GM12878 (cell line): Measurements from ENCODE around the gene LRRC52. TPM values are rescaled to one million over a fixed set of nuclear protein-coding genes. Genes with fewer than 3 reads are reported as not detected.

ENCODE experiments used
- ATAC-seq: fragments of 200-7000 bp; cut with Tn5 transposase; 3 replicates; pipeline ENCODE4 v1.9.1; 2020; ENCODE audit warnings: mild to moderate bottlenecking, moderate library complexity
- BruUV-seq: library from RNA; stranded (reverse); fragments of 400-500 nt; replicated peaks from 2 replicates; lab custom pipeline; 2021; lab: Mats Ljungman, UMichigan
- CTCF ChIA-PET: fragments of 300-600 bp; sonication (Branson Sonifier 250); formaldehyde crosslinking; extraction: SDS; loops from one replicate; lab custom pipeline; 2021; ENCODE audit warnings: inconsistent platforms; lab: Yijun Ruan, JAX
- POLR2A ChIA-PET: fragments of 350-600 bp; formaldehyde crosslinking; extraction: SDS; loops from one replicate; lab custom pipeline; 2021; ENCODE audit warnings: inconsistent platforms; lab: Charles Lee
- RAD21 ChIA-PET: fragments of 300-600 bp; sonication (Branson Sonifier 250); formaldehyde crosslinking; loops from one replicate; lab custom pipeline; 2023; ENCODE audit warnings: antibody characterized with exemption; ENCODE audit not compliant: unreplicated experiment; lab: Charles Lee
- SMC1A ChIA-PET: fragments of 300-600 bp; sonication (Branson Sonifier 250); formaldehyde crosslinking; loops from one replicate; lab custom pipeline; 2023; ENCODE audit not compliant: unreplicated experiment, uncharacterized antibody; lab: Charles Lee
- DNase-seq: peaks from one replicate; pipeline ENCODE4 v3.0.0-alpha.2; 2011; ENCODE audit warnings: low read depth, low spot score
- FAIRE-seq: peaks from 3 replicates; lab custom pipeline; 2011; peaks lifted over from hg19 to GRCh38; lab: Jason Lieb, UNC
- H2AFZ ChIP-seq: 2 replicates; pipeline ENCODE4 v1.6.0; 2011; ENCODE audit warnings: low read depth, low read length, control low read depth; ENCODE audit not compliant: control insufficient read depth
- H3K27ac ChIP-seq: 2 replicates; pipeline ENCODE4 v1.5.1; 2011; ENCODE audit warnings: control low read depth; ENCODE audit not compliant: control insufficient read depth, insufficient read depth
- H3K27me3 ChIP-seq, 2 experiments: replicated peaks in 1 of 2; 2 replicates each; pipeline versions ENCODE4 v1.6.0 to v1.6.1; 2011; ENCODE audit warnings: low read length in 1 of 2; ENCODE audit not compliant: control insufficient read depth in 2 of 2, insufficient read depth in 2 of 2
- H3K36me3 ChIP-seq, 2 experiments: 2 replicates each; pipeline ENCODE4 v1.5.1; 2011; ENCODE audit warnings: low read length in 1 of 2; ENCODE audit not compliant: control insufficient read depth in 2 of 2, insufficient read depth in 2 of 2
- H3K4me1 ChIP-seq: 2 replicates; pipeline ENCODE4 v1.6.1; 2011; ENCODE audit warnings: mild to moderate bottlenecking, low read length, moderate library complexity, mixed read lengths; ENCODE audit not compliant: control insufficient read depth, insufficient read depth
- H3K4me2 ChIP-seq: 2 replicates; pipeline ENCODE4 v1.6.0; 2011; ENCODE audit warnings: control low read depth; ENCODE audit not compliant: control insufficient read depth, insufficient read depth
- H3K4me3 ChIP-seq: fragments of 200-600 bp; sonication (generic); 2 replicates; pipeline ENCODE4 v1.5.1; 2016
- H3K79me2 ChIP-seq: 2 replicates; pipeline ENCODE4 v1.6.0; 2011; ENCODE audit warnings: low read length; ENCODE audit not compliant: control insufficient read depth, insufficient read depth
- H3K9ac ChIP-seq: 2 replicates; pipeline ENCODE4 v1.8.0; 2011; ENCODE audit warnings: low read length, control low read depth, mixed read lengths; ENCODE audit not compliant: control insufficient read depth, insufficient read depth
- H3K9me3 ChIP-seq: replicated peaks from 3 replicates; pipeline ENCODE4 v1.5.1; 2011; ENCODE audit warnings: mild to moderate bottlenecking, low read length; ENCODE audit not compliant: control insufficient read depth, insufficient read depth
- H4K20me1 ChIP-seq: 2 replicates; pipeline ENCODE4 v1.6.0; 2011; ENCODE audit not compliant: control insufficient read depth, insufficient read depth
- CTCF ChIP-seq, 3 experiments: IDR thresholded peaks in 2 of 3; conservative IDR thresholded peaks in 1 of 3; 2 replicates each; pipeline ENCODE4 v1.5.1; 2011; ENCODE audit warnings: low read depth in 3 of 3, low read length in 3 of 3, mild to moderate bottlenecking in 3 of 3, control low read depth in 2 of 3, moderate library complexity in 2 of 3, inconsistent platforms in 1 of 3, mixed read lengths in 1 of 3; ENCODE audit not compliant: control insufficient read depth in 2 of 3, insufficient read depth in 1 of 3; ENCODE audit errors: extremely low read depth in 1 of 3
- GATAD2B ChIP-seq: fragments of 450-650 bp; conservative IDR thresholded peaks from 2 replicates; pipeline ENCODE4 v1.6.1; 2017; ENCODE audit warnings: low read depth, mild to moderate bottlenecking, moderate library complexity
- NR2C1 ChIP-seq: fragments of 450-650 bp; IDR thresholded peaks from 2 replicates; pipeline ENCODE4 v1.6.1; 2017; ENCODE audit warnings: antibody characterized with exemption, mild to moderate bottlenecking, moderate library complexity
- SREBF2 ChIP-seq: IDR thresholded peaks from 2 replicates; pipeline ENCODE4 v1.6.1; 2012; ENCODE audit warnings: mild to moderate bottlenecking, low read length
- ZNF24 ChIP-seq: fragments of 450-650 bp; IDR thresholded peaks from 2 replicates; pipeline ENCODE4 v1.6.1; 2017; ENCODE audit warnings: antibody characterized with exemption, mild to moderate bottlenecking
- WGBS: methylation state at CpG from one replicate; pipeline ENCODE4 v1.1.6; 2016; ENCODE audit warnings: low lambda C conversion rate; ENCODE audit not compliant: insufficient replicate concordance, insufficient coverage; ENCODE audit errors: missing lambda C conversion rate; 5-methylcytosine and 5-hydroxymethylcytosine counted together
- in situ Hi-C: fragments of 300-500 bp; cut with MboI; formaldehyde crosslinking; loops from 9 replicates; pipeline ENCODE4 v1.14.3; 2018; ENCODE audit warnings: mixed read lengths
- intact Hi-C: fragments of 100-400 bp; cut with micrococcal nuclease; formaldehyde crosslinking; loops from one replicate; pipeline ENCODE4 v1.14.2; 2022; ENCODE audit not compliant: unreplicated experiment
- polyA plus RNA-seq, 11 experiments: library from polyadenylated mRNA; depleted of rRNA in 4 of 11; unstranded in 6 of 11; stranded (reverse) in 5 of 11; fragments of >200 nt; fragmentation: Nextera tagmentation in 4 of 11; fragmentation: Illumina TruSeq in 1 of 11; extraction: Ambion mirVana in 4 of 11; extraction: Trizol in 1 of 11; gene quantifications; 1 replicate in 1 of 11; 2 replicates in 10 of 11; pipeline versions ENCODE4 v1.2.1 to v1.2.3, GENCODE V29; 2011 to 2016; ENCODE audit warnings: inconsistent platforms in 2 of 11, missing spikeins in 2 of 11, low read depth in 1 of 11
- total RNA-seq, 4 experiments: library from RNA; depleted of rRNA in 3 of 4; stranded (reverse); fragments of >200 nt in 3 of 4; fragmentation: Illumina TruSeq in 1 of 4; extraction: Trizol in 1 of 4; gene quantifications; 2 replicates each; pipeline versions ENCODE4 v1.2.1 to v1.2.3, GENCODE V29; 2013 to 2021
- TF ChIP-seq, protein P1 (sequence below): IDR thresholded peaks from 2 replicates; pipeline ENCODE4 v1.6.1; 2011; ENCODE audit warnings: low read depth, low read length, improper control_type of control experiment, borderline replicate concordance

LRRC52 gene
- total and polyA plus RNA-seq, 10 of the 15 experiments (the other 5 are each of a cell fraction or from before 2014, with no cell fraction given): not detected

- SMC1A ChIA-PET: interaction anchor here (0.5 kb wide), 1 partner anchor 1147 kb away, joined by 3 read pairs; no protein-coding TSS in a partner anchor
- H3K36me3 ChIP-seq: no peaks in the 10 kb centered on the region
- BruUV-seq: no TSS peak
- no peaks in the 10 kb centered on the region for H3K79me2 ChIP-seq
- no peak for TF ChIP-seq CTCF (IDR thresholded peaks at IDR 0.05 in 2 of 3, conservative IDR thresholded peaks at IDR 0.05 in 1 of 3; ENCODE audit: control insufficient read depth in 2 of 3, extremely low read depth in 1 of 3, insufficient read depth in 1 of 3, low read depth in 3 of 3, low read length in 3 of 3)
- TF ChIP-seq NR2C1: no peak
- TF ChIP-seq SREBF2: no peak
- TF ChIP-seq GATAD2B: no peak
- TF ChIP-seq, protein P1, sequence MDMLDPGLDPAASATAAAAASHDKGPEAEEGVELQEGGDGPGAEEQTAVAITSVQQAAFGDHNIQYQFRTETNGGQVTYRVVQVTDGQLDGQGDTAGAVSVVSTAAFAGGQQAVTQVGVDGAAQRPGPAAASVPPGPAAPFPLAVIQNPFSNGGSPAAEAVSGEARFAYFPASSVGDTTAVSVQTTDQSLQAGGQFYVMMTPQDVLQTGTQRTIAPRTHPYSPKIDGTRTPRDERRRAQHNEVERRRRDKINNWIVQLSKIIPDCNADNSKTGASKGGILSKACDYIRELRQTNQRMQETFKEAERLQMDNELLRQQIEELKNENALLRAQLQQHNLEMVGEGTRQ: no peak
- no peak for TF ChIP-seq ZNF24
- no peaks in the 10 kb centered on the region for H3K4me1 ChIP-seq
- no peak overlapping the region for H3K27ac ChIP-seq
- H3K4me3 ChIP-seq: no peak overlapping the region
- 11% methylated on average over 4 of the region's 4 CpGs for WGBS
- CTCF ChIA-PET: interaction anchor here (1.3 to 2.2 kb wide), 4 partner anchors 17 to 208 kb away, joined by 3 to 5 read pairs (median 4); no protein-coding TSS in a partner anchor
- intact Hi-C loops: no loop called here
- no peak overlapping the region for H3K9ac ChIP-seq
- POLR2A ChIA-PET: interaction anchor here (0.5 kb wide), 1 partner anchor 25 kb away, joined by 5 read pairs; no protein-coding TSS in a partner anchor
- H3K27me3 ChIP-seq: peaks cover 0 to 1% of the 10 kb centered on the region in 2 experiments; a peak in 2 of 4 replicates
- no peak overlapping the region for H2AFZ ChIP-seq
- H3K4me2 ChIP-seq: no peak overlapping the region
- no peaks in the 10 kb centered on the region for H3K9me3 ChIP-seq
- RAD21 ChIA-PET: no interaction called here
- in situ Hi-C loops: no loop called here
- no peak for ATAC-seq
- H4K20me1 ChIP-seq: no peaks in the 10 kb centered on the region
- no peak for DNase-seq
- no peak for FAIRE-seq
Observed at GRCh38 chr1:165575468-165576099, 31.8 kb downstream of the LRRC52 start.
